ENCODE data around the gene MBD3L3.

GRCh38 chr19:7104747-7105447 is 46.4 kb upstream of the MBD3L3 start:
- TF ChIP-seq POLR2AphosphoS5 (IDR thresholded peaks at IDR 0.05; ENCODE audit: low read depth, low read length), result no peak
- TF ChIP-seq POLR2A (IDR thresholded peaks at IDR 0.05; ENCODE audit: low read depth, low read length), result no peak

All from GM12891 (cell line).